GM12873 (cell line): ENCODE data around the gene ACOXL.

Experiments
- CTCF ChIP-seq: IDR thresholded peaks from 2 replicates; pipeline ENCODE4 v1.5.1; 2012; ENCODE audit warnings: low read depth, mild to moderate bottlenecking, moderate library complexity, low read length, control low read depth; ENCODE audit not compliant: insufficient read depth; ENCODE audit errors: missing control alignments

Gene ACOXL

DNA sequence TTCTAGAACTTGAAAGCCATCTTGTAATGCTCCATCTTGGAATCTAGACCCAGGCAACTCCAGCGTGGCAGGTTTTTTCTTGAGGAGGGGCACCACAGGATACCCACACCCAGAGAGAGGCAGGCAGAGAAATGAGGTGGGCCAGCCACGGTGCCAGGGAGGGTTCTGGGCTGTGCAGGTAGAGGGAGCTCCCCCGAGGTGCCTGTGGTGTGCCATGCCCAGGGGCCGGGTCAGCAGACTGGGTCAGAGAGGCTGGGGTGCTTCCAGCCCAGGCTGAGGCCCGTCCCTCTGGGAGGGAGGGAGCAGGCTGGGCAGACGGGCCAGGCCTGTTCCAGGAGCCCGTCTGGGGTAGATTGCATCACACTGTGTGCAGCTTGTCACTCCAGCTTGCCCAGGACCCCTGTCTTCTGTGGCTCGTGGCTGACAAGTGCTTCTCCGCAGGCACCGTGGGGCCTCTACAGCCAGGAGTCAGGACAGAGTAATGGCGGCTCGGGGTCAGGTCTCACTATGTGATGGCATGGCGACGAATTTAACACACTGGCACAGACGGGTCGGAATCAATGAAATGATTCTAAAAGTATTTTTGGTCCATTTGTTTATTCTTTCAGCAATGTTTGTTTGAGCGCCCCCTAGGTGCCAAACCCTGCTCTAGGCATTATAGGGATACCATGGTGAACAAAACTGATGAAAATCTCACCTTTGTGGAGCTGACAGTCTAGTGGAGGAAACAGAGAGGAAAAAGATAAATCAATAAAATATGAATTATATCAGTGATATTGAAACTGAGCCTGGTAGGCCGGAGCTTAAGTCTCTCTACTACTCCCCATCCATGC, 144.0 kb downstream of the ACOXL start:
- TF ChIP-seq CTCF, result no peak

GRCh38 chr2:110877031-110877827, 144.9 kb downstream of the ACOXL start:
- no peak for TF ChIP-seq CTCF

DNA sequence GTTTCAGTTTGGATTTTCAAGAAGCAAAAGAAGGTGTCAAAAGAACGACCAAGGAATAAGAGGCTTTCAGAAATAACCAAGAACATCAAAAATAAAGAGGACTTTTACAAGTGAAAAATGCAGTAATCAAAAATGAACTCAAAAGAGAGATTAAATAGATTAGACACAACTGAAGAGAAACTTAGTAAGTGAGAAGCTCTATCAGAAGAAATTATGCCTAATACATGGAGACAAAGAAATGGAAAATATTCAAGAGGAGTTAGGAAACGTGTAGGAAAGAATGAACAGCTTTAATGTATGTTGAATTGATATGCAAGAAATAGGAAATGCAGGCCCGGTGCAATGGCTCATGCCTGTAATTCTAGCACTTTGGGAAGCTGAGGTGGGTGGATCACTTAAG, 145.8 kb downstream of the ACOXL start:
- no peak for TF ChIP-seq CTCF

GRCh38 chr2:110881908-110882307, 149.5 kb downstream of the ACOXL start:
- no peak for TF ChIP-seq CTCF

GRCh38 chr2:110883406-110883805, 151.0 kb downstream of the ACOXL start:
- no peak for TF ChIP-seq CTCF

GRCh38 chr2:110885256-110885655, 152.9 kb downstream of the ACOXL start:
- no peak for TF ChIP-seq CTCF

GRCh38 chr2:110886826-110887573, 154.6 kb downstream of the ACOXL start:
- TF ChIP-seq CTCF, result no peak
